SJCRH30 (cell line): Measurements from ENCODE around the gene LRIT1. TPM values are rescaled to one million over a fixed set of nuclear protein-coding genes. Genes with fewer than 3 reads are reported as not detected.
A peak's percentile ranks its signal among the peaks of the same experiment; 100 is the strongest.
"Not testable (repeated sequence)": the region's sequence is repeated elsewhere in the genome, so short reads cannot be mapped to it uniquely, and the experiment has no call there.

Experiments
- DNase-seq, 2 experiments: peaks; one replicate each; pipeline ENCODE4 v3.0.0-alpha.2; 2015 to 2020
- H3K27ac ChIP-seq: fragments of 250-450 bp; sonication (Bioruptor Pico); 2 replicates; pipeline ENCODE4 v1.5.1; 2020; ENCODE audit warnings: mild to moderate bottlenecking, moderate library complexity
- H3K27me3 ChIP-seq: fragments of 250-450 bp; sonication (Bioruptor Pico); 2 replicates; pipeline ENCODE4 v1.5.1; 2020; ENCODE audit warnings: mild to moderate bottlenecking, moderate library complexity
- H3K36me3 ChIP-seq: fragments of 250-450 bp; sonication (Bioruptor Pico); 2 replicates; pipeline ENCODE4 v1.5.1; 2020; ENCODE audit warnings: mild to moderate bottlenecking, moderate library complexity
- H3K4me1 ChIP-seq: fragments of 250-450 bp; sonication (Bioruptor Pico); 2 replicates; pipeline ENCODE4 v1.5.1; 2020; ENCODE audit warnings: mild to moderate bottlenecking, moderate library complexity
- H3K4me3 ChIP-seq: fragments of 250-450 bp; sonication (Bioruptor Pico); 2 replicates; pipeline ENCODE4 v1.5.1; 2020; ENCODE audit warnings: mild to moderate bottlenecking, moderate library complexity
- H3K9me3 ChIP-seq: fragments of 250-450 bp; sonication (Bioruptor Pico); replicated peaks from 2 replicates; pipeline ENCODE4 v1.5.1; 2020; ENCODE audit warnings: mild to moderate bottlenecking, moderate library complexity
- total RNA-seq: library from RNA; depleted of rRNA; stranded (reverse); fragments of >200 nt; shearing (Covaris generic); gene quantifications from 2 replicates; pipeline ENCODE4 v1.2.3, GENCODE V29; 2014; rRNA removed

Gene LRIT1
- not detected in 2 replicates for total RNA-seq

- Histone ChIP-seq H3K27me3 (no peaks in the 10 kb centered on the region), H3K4me3 (no peak within 1 kb of the TSS), H3K9me3 (no peaks in the 10 kb centered on the region), H3K27ac (no peak within 1 kb of the TSS), H3K4me1 (peaks cover 12% of the 10 kb centered on the region), H3K36me3 (no peaks in the 10 kb centered on the region)
- no peak for DNase-seq
These were observed at the start of gene LRIT1 for GRCh38 chr10:84241185-84241790. Gene LRIT1 (minus strand): TSS chr10:84241546. CDS start chr10:84241439, 107 bp downstream.

- Histone ChIP-seq H3K36me3 (no peaks in the 10 kb centered on the region), H3K27me3 (no peaks in the 10 kb centered on the region), H3K4me1 (no peaks in the 10 kb centered on the region), H3K9me3 (no peaks in the 10 kb centered on the region), H3K4me3 (no peak overlapping the region), H3K27ac (no peak overlapping the region)
- no peak for DNase-seq
These were observed 48.9 kb upstream of the LRIT1 start for GRCh38 chr10:84290235-84290634.

GRCh38 chr10:84289521-84290200 is 48.3 kb upstream of the LRIT1 start:
- no peaks in the 10 kb centered on the region for H3K4me1 ChIP-seq
- no peak overlapping the region for H3K4me3 ChIP-seq
- no peak overlapping the region for H3K27ac ChIP-seq
- H3K36me3 ChIP-seq = no peaks in the 10 kb centered on the region
- no peak for DNase-seq
- no peaks in the 10 kb centered on the region for H3K27me3 ChIP-seq
- no peaks in the 10 kb centered on the region for H3K9me3 ChIP-seq

- DNase-seq = no peak
- no peaks in the 10 kb centered on the region for H3K36me3 ChIP-seq
- no peak overlapping the region for H3K27ac ChIP-seq
- no peaks in the 10 kb centered on the region for H3K4me1 ChIP-seq
- H3K27me3 ChIP-seq = no peaks in the 10 kb centered on the region
- H3K4me3 ChIP-seq = no peak overlapping the region
- no peaks in the 10 kb centered on the region for H3K9me3 ChIP-seq
These were observed 46.8 kb upstream of the LRIT1 start for GRCh38 chr10:84288151-84288550.

GRCh38 chr10:84286695-84287094 is 45.3 kb upstream of the LRIT1 start:
- DNase-seq = no peak
- H3K27me3 ChIP-seq = no peaks in the 10 kb centered on the region
- H3K4me3 ChIP-seq = no peak overlapping the region

GRCh38 chr10:84279876-84280475 is 38.6 kb upstream of the LRIT1 start:
- not testable (repeated sequence) for H3K27ac ChIP-seq, H3K27me3 ChIP-seq, H3K9me3 ChIP-seq, H3K4me1 ChIP-seq, H3K36me3 ChIP-seq, DNase-seq
- H3K4me3 ChIP-seq = peak overlapping the region; percentile 57

More at GRCh38 chr10:84286695-84287094, 45.3 kb upstream of the LRIT1 start:
- no peak overlapping the region for H3K27ac ChIP-seq
- H3K36me3 ChIP-seq = no peaks in the 10 kb centered on the region
- no peaks in the 10 kb centered on the region for H3K9me3 ChIP-seq
- no peaks in the 10 kb centered on the region for H3K4me1 ChIP-seq

GRCh38 chr10:84270708-84271107 is 29.4 kb upstream of the LRIT1 start:
- Histone ChIP-seq H3K4me1 (peaks cover 4% of the 10 kb centered on the region; the same call in 1 of the 2 replicates), H3K27ac (no peak overlapping the region), H3K27me3 (no peaks in the 10 kb centered on the region), H3K36me3 (no peaks in the 10 kb centered on the region), H3K9me3 (no peaks in the 10 kb centered on the region), H3K4me3 (no peak overlapping the region)
- no peak for DNase-seq

GRCh38 chr10:84269773-84270172 is 28.4 kb upstream of the LRIT1 start:
- no peaks in the 10 kb centered on the region for H3K9me3 ChIP-seq
- no peaks in the 10 kb centered on the region for H3K36me3 ChIP-seq
- no peak overlapping the region for H3K4me3 ChIP-seq
- peaks cover 11% of the 10 kb centered on the region for H3K4me1 ChIP-seq
- DNase-seq = no peak
- no peak overlapping the region; the same call in 1 of the 2 replicates for H3K27ac ChIP-seq
- no peaks in the 10 kb centered on the region for H3K27me3 ChIP-seq

- no peak overlapping the region; the same call in 1 of the 2 replicates for H3K27ac ChIP-seq
- no peak overlapping the region for H3K4me3 ChIP-seq
- peaks cover 12% of the 10 kb centered on the region for H3K4me1 ChIP-seq
- H3K36me3 ChIP-seq = no peaks in the 10 kb centered on the region
- DNase-seq = no peak
- no peaks in the 10 kb centered on the region for H3K9me3 ChIP-seq
- no peaks in the 10 kb centered on the region for H3K27me3 ChIP-seq
These were observed 27.8 kb upstream of the LRIT1 start for GRCh38 chr10:84269162-84269561.

GRCh38 chr10:84267503-84268126 is 26.3 kb upstream of the LRIT1 start:
- Histone ChIP-seq H3K4me1 (peaks cover 12% of the 10 kb centered on the region), H3K4me3 (no peak overlapping the region), H3K27ac (no peak overlapping the region), H3K36me3 (no peaks in the 10 kb centered on the region), H3K9me3 (no peaks in the 10 kb centered on the region), H3K27me3 (no peaks in the 10 kb centered on the region)
- peak in 1 of 2 experiments; percentile 25 for DNase-seq

GRCh38 chr10:84265418-84265817 is 24.1 kb upstream of the LRIT1 start:
- Histone ChIP-seq H3K4me1 (peaks cover 12% of the 10 kb centered on the region), H3K36me3 (no peaks in the 10 kb centered on the region), H3K4me3 (no peak overlapping the region), H3K9me3 (no peaks in the 10 kb centered on the region), H3K27ac (peak overlapping the region; percentile 74), H3K27me3 (no peaks in the 10 kb centered on the region)
- DNase-seq = peak; percentile 83 to 91

GRCh38 chr10:84264611-84265141 is 23.3 kb upstream of the LRIT1 start:
- Histone ChIP-seq H3K27ac (peak overlapping the region; percentile 74), H3K4me3 (peak overlapping the region; percentile 26), H3K27me3 (no peaks in the 10 kb centered on the region), H3K36me3 (no peaks in the 10 kb centered on the region), H3K9me3 (no peaks in the 10 kb centered on the region), H3K4me1 (peaks cover 12% of the 10 kb centered on the region)
- peak; percentile 63 to 81 for DNase-seq

- DNase-seq = no peak
- Histone ChIP-seq H3K9me3 (no peaks in the 10 kb centered on the region), H3K4me1 (peaks cover 12% of the 10 kb centered on the region), H3K4me3 (no peak overlapping the region), H3K27ac (no peak overlapping the region), H3K27me3 (no peaks in the 10 kb centered on the region), H3K36me3 (no peaks in the 10 kb centered on the region)
These were observed 22.4 kb upstream of the LRIT1 start for GRCh38 chr10:84263716-84264115.

- Histone ChIP-seq H3K36me3 (no peaks in the 10 kb centered on the region), H3K4me1 (peaks cover 12% of the 10 kb centered on the region), H3K4me3 (no peak overlapping the region), H3K9me3 (no peaks in the 10 kb centered on the region), H3K27ac (no peak overlapping the region), H3K27me3 (no peaks in the 10 kb centered on the region)
- DNase-seq = no peak
These were observed 21.0 kb upstream of the LRIT1 start for GRCh38 chr10:84262190-84262956.
